Measurements from ENCODE around the gene CEMP1. TPM values are rescaled to one million over a fixed set of nuclear protein-coding genes. Genes with fewer than 3 reads are reported as not detected.

Gene CEMP1
- total and polyA plus RNA-seq, 10 of the 15 experiments (the other 5 are each of a cell fraction or from before 2014, with no cell fraction given): 0.05 to 8.2 (median 1.5) TPM; not detected in 5

DNA sequence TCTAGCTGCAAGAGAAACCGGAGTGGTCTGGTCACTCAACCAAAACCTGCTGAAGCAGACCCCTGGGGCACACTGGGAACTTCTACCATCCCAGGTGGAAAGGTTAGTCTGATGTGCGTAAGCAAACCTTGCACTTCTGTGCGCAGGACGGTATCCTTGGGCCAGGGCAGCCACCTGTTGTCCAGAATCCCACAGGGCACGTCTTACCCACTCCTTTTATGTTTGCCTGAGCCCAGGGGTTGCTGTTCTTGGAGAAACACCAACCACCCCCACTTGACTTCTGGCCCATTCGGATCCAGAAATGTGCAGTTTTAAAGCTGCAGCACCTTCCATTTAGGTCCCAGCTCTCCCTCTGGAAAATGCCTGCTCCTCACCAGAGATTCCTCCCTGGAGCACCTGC is 37.6 kb downstream of the CEMP1 start:
- no peaks in the 10 kb centered on the region for H3K9me3 ChIP-seq (replicated peaks; ENCODE audit: control insufficient read depth, insufficient read depth, low read length)
- H2AFZ ChIP-seq (ENCODE audit: control insufficient read depth, low read depth, low read length): no peak overlapping the region
- no peaks in the 10 kb centered on the region for H3K4me1 ChIP-seq (ENCODE audit: control insufficient read depth, insufficient read depth, low read length)
- no peak overlapping the region for H3K27ac ChIP-seq (ENCODE audit: control insufficient read depth, insufficient read depth)
- peaks cover 0 to 11% of the 10 kb centered on the region in 2 experiments; a peak in 2 of 4 replicates for H3K36me3 ChIP-seq (ENCODE audit: control insufficient read depth in 2 of 2, insufficient read depth in 2 of 2, low read length in 1 of 2)
- WGBS (ENCODE audit: insufficient coverage, insufficient replicate concordance, low lambda C conversion rate, missing lambda C conversion rate): 86% methylated on average over 6 of the region's 6 CpGs
- BruUV-seq (replicated peaks): no TSS peak
- no peaks in the 10 kb centered on the region for H4K20me1 ChIP-seq (ENCODE audit: control insufficient read depth, insufficient read depth)
- no peaks in the 10 kb centered on the region for H3K27me3 ChIP-seq (replicated peaks in 1 of 2; ENCODE audit: control insufficient read depth in 2 of 2, insufficient read depth in 2 of 2, low read length in 1 of 2)
- ATAC-seq (no peak), DNase-seq (ENCODE audit: low read depth, low spot score) (no peak), FAIRE-seq (no peak)
- POLR2A ChIA-PET: no interaction called here
- no peak overlapping the region for H3K9ac ChIP-seq (ENCODE audit: control insufficient read depth, insufficient read depth, low read length)
- intact Hi-C loops (cut with micrococcal nuclease; ENCODE audit: unreplicated experiment): no loop called here
- in situ Hi-C loops (cut with MboI): loop anchor here (10.0 kb wide), 1 partner anchor 479 kb away; the partner anchor contains the start of gene NPW
- no peak overlapping the region for H3K4me3 ChIP-seq
- RAD21 ChIA-PET (ENCODE audit: unreplicated experiment): no interaction called here
- SMC1A ChIA-PET (ENCODE audit: uncharacterized antibody, unreplicated experiment): no interaction called here
- H3K79me2 ChIP-seq (ENCODE audit: control insufficient read depth, insufficient read depth, low read length): no peaks in the 10 kb centered on the region
- CTCF ChIA-PET: no interaction called here
- H3K4me2 ChIP-seq (ENCODE audit: control insufficient read depth, insufficient read depth): no peak overlapping the region
- no peak for TF ChIP-seq STAT3 (IDR thresholded peaks at IDR 0.05; ENCODE audit: low read depth, low read length)
- TF ChIP-seq, protein P1, sequence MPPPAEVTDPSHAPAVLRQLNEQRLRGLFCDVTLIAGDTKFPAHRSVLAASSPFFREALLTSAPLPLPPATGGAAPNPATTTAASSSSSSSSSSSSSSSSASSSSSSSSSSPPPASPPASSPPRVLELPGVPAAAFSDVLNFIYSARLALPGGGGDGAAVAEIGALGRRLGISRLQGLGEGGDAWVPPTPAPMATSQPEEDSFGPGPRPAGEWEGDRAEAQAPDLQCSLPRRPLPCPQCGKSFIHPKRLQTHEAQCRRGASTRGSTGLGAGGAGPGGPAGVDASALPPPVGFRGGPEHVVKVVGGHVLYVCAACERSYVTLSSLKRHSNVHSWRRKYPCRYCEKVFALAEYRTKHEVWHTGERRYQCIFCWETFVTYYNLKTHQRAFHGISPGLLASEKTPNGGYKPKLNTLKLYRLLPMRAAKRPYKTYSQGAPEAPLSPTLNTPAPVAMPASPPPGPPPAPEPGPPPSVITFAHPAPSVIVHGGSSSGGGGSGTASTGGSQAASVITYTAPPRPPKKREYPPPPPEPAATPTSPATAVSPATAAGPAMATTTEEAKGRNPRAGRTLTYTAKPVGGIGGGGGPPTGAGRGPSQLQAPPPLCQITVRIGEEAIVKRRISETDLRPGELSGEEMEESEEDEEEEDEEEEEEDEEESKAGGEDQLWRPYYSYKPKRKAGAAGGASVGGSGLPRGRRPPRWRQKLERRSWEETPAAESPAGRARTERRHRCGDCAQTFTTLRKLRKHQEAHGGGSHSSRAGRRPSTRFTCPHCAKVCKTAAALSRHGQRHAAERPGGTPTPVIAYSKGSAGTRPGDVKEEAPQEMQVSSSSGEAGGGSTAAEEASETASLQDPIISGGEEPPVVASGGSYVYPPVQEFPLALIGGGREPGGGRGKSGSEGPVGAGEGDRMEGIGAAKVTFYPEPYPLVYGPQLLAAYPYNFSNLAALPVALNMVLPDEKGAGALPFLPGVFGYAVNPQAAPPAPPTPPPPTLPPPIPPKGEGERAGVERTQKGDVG (CRISPR knock-in tag; IDR thresholded peaks at IDR 0.05): no peak
- TF ChIP-seq EZH2 (IDR thresholded peaks at IDR 0.05; ENCODE audit: borderline replicate concordance, control insufficient read depth, low read depth, low read length): no peak
- TF ChIP-seq SRF (IDR thresholded peaks at IDR 0.05; ENCODE audit: low read depth in 2 of 2, low read length in 2 of 2): no peak
- TF ChIP-seq CREB1 (IDR thresholded peaks at IDR 0.05; ENCODE audit: low read depth): no peak
- TF ChIP-seq, protein P2, sequence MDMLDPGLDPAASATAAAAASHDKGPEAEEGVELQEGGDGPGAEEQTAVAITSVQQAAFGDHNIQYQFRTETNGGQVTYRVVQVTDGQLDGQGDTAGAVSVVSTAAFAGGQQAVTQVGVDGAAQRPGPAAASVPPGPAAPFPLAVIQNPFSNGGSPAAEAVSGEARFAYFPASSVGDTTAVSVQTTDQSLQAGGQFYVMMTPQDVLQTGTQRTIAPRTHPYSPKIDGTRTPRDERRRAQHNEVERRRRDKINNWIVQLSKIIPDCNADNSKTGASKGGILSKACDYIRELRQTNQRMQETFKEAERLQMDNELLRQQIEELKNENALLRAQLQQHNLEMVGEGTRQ (IDR thresholded peaks at IDR 0.05; ENCODE audit: borderline replicate concordance, low read depth, low read length): no peak
- no peak for TF ChIP-seq ZNF207 (IDR thresholded peaks at IDR 0.05; ENCODE audit: borderline replicate concordance)
- no peak for TF ChIP-seq KLF5 (IDR thresholded peaks at IDR 0.05; ENCODE audit: partially characterized antibody)
- TF ChIP-seq, protein P3, sequence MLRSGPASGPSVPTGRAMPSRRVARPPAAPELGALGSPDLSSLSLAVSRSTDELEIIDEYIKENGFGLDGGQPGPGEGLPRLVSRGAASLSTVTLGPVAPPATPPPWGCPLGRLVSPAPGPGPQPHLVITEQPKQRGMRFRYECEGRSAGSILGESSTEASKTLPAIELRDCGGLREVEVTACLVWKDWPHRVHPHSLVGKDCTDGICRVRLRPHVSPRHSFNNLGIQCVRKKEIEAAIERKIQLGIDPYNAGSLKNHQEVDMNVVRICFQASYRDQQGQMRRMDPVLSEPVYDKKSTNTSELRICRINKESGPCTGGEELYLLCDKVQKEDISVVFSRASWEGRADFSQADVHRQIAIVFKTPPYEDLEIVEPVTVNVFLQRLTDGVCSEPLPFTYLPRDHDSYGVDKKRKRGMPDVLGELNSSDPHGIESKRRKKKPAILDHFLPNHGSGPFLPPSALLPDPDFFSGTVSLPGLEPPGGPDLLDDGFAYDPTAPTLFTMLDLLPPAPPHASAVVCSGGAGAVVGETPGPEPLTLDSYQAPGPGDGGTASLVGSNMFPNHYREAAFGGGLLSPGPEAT (IDR thresholded peaks at IDR 0.05; ENCODE audit: low read depth): no peak
- TF ChIP-seq, protein P4, sequence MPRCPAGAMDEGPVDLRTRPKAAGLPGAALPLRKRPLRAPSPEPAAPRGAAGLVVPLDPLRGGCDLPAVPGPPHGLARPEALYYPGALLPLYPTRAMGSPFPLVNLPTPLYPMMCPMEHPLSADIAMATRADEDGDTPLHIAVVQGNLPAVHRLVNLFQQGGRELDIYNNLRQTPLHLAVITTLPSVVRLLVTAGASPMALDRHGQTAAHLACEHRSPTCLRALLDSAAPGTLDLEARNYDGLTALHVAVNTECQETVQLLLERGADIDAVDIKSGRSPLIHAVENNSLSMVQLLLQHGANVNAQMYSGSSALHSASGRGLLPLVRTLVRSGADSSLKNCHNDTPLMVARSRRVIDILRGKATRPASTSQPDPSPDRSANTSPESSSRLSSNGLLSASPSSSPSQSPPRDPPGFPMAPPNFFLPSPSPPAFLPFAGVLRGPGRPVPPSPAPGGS (IDR thresholded peaks at IDR 0.05; ENCODE audit: borderline replicate concordance, insufficient read depth, low read depth, low read length, poor library complexity, severe bottlenecking): no peak
- TF ChIP-seq, protein P5, sequence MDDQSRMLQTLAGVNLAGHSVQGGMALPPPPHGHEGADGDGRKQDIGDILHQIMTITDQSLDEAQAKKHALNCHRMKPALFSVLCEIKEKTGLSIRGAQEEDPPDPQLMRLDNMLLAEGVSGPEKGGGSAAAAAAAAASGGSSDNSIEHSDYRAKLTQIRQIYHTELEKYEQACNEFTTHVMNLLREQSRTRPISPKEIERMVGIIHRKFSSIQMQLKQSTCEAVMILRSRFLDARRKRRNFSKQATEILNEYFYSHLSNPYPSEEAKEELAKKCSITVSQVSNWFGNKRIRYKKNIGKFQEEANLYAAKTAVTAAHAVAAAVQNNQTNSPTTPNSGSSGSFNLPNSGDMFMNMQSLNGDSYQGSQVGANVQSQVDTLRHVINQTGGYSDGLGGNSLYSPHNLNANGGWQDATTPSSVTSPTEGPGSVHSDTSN (IDR thresholded peaks at IDR 0.05; ENCODE audit: insufficient replicate concordance, low read depth, low read length): no peak
- TF ChIP-seq, protein P6, sequence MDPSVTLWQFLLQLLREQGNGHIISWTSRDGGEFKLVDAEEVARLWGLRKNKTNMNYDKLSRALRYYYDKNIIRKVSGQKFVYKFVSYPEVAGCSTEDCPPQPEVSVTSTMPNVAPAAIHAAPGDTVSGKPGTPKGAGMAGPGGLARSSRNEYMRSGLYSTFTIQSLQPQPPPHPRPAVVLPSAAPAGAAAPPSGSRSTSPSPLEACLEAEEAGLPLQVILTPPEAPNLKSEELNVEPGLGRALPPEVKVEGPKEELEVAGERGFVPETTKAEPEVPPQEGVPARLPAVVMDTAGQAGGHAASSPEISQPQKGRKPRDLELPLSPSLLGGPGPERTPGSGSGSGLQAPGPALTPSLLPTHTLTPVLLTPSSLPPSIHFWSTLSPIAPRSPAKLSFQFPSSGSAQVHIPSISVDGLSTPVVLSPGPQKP (IDR thresholded peaks at IDR 0.05; ENCODE audit: low read depth, low read length): no peak
